ENCODE results near the gene GJA5.

Gene GJA5

GRCh38 chr1:147760481-147761260 lies at the start of gene GJA5:
GJA5 (minus strand) TSS chr1:147760602; CDS start chr1:147759238, 1,364 bp downstream.
- no peak for DNase-seq (ENCODE audit: low spot score)
- H3K4me3 ChIP-seq = no peak within 1 kb of the TSS
- H3K27ac ChIP-seq = peak within 1 kb of the TSS in 1 of 2 donors; percentile 69
- no peak for TF ChIP-seq CTCF (IDR thresholded peaks at IDR 0.05)

DNA sequence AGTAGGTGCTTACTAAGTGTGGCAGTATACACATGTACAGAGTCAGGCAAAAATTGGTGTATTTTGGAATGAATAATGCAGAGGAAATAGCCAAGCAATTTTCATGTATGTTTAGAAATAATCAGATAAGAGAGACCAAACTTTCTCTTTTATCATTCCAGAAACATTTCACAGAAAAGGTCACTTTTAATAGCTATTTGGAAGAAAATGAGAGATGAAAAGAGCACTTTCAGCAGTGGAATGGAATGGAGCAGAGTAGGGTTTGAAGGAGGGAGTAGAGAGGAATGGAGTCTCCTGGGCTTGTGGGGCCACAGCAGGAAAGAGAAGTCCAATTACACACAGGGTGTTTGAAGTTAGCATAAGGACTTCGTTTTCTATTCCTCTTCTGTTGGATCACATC lies 48.8 kb upstream of the GJA5 start:
- H3K4me3 ChIP-seq = no peak overlapping the region
- TF ChIP-seq CTCF (IDR thresholded peaks at IDR 0.05) = no peak
- no peak overlapping the region for H3K27ac ChIP-seq
- no peak for DNase-seq (ENCODE audit: low spot score)

GRCh38 chr1:147808025-147808424 lies 47.6 kb upstream of the GJA5 start:
- Histone ChIP-seq H3K27ac (no peak overlapping the region), H3K4me3 (no peak overlapping the region)
- no peak for DNase-seq (ENCODE audit: low spot score)
- no peak for TF ChIP-seq CTCF (IDR thresholded peaks at IDR 0.05)

DNA sequence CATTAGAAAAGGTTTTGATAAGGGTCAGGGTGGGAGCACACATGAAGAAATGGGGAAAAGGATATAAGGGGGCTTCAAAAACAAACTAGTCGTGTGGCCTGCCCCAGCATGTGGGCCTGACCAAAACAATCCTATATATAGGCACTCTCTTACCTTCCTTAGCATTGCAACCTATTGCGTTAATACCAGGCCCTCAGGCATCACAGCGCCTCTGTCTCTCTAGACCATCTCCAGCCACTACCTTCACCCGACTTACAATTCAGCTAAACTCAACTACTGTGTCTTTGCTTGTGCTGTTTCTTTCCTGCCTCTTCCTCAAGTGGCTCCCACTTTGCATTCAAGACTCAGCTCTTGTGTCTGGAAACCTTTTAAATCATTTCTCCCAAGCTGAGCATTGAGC lies 47.0 kb upstream of the GJA5 start:
- Histone ChIP-seq H3K4me3 (no peak overlapping the region), H3K27ac (no peak overlapping the region)
- TF ChIP-seq CTCF (IDR thresholded peaks at IDR 0.05) = no peak
- no peak for DNase-seq (ENCODE audit: low spot score)

DNA sequence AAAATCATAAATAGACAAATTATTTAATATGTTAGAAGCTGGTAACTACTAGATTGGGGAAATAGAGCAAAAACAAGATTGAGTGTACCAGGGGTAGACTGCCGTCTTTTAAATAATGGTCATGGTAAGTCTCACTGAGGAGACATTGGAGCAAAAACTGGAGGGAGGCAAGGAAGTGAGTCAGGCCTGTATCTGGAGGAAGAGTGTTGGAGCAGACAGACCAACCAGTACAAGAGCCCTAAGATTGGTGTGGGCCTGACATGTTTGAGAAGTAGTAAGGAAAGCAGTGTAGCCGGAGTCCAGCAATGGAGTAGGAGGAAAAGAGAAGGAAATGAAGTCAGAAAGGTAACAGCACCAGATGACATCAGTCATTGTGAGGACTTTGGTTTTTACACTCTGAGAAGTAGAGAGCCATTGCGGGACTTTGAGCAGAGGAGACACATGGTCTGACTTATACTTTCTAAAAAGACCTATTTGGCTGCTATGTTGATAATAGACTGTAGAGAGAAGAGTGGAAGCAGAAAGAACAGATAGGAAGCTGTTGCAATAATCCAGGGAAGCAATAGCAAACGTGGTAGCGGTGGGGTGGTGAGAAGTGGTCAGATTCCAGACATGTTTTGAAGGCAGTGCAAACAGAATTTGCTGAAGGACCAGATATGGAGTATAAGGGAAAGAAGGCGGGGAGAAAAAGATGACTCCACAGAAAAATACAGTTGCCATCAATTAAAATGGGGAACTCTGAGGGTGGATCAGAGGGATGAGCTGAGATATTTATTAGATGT lies 44.7 kb upstream of the GJA5 start:
- no peak for DNase-seq (ENCODE audit: low spot score)
- H3K4me3 ChIP-seq = no peak overlapping the region
- H3K27ac ChIP-seq = no peak overlapping the region
- TF ChIP-seq CTCF (IDR thresholded peaks at IDR 0.05) = no peak

DNA sequence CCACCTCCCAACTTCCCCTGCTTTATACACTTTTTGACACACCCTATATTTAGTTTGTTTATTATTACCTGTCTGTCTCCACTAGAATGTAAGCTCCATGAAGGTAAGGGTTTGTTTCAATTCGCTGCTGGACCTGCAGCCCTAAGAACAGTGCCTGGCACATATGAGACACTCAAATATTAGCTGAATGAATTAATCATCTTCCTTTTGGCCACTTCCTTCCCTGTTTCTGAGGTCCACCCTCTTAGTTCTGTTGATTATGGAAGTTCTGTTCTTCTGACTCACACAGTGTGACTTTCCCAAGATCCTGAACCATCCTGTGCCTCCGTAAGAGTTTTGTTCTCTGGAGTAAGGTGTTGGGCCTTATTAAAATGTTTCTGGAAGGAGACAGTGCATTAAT lies 40.4 kb upstream of the GJA5 start:
- TF ChIP-seq CTCF (IDR thresholded peaks at IDR 0.05) = no peak
- no peak for DNase-seq (ENCODE audit: low spot score)
- no peak overlapping the region for H3K27ac ChIP-seq
- no peak overlapping the region for H3K4me3 ChIP-seq

Measured in coronary artery (tissue), 2 donors.